ENCODE measurements around the gene AKAP13.
"Not testable (repeated sequence)": the region's sequence is repeated elsewhere in the genome, so short reads cannot be mapped to it uniquely, and the experiment has no call there.

- TF ChIP-seq SP4 (CRISPR knock-in tag; IDR thresholded peaks at IDR 0.05); ZNF670 (CRISPR knock-in tag; IDR thresholded peaks at IDR 0.05; ENCODE audit: borderline replicate concordance); ELF4 (CRISPR knock-in tag; IDR thresholded peaks at IDR 0.05; ENCODE audit: borderline replicate concordance); BCLAF1 (IDR thresholded peaks at IDR 0.05); BRF2 (CRISPR knock-in tag; IDR thresholded peaks at IDR 0.05); ETS1 (CRISPR knock-in tag; IDR thresholded peaks at IDR 0.05); ZNF576 (CRISPR knock-in tag; IDR thresholded peaks at IDR 0.05); KDM1A (CRISPR knock-in tag; IDR thresholded peaks at IDR 0.05); PAF1 (CRISPR knock-in tag; IDR thresholded peaks at IDR 0.05); PRPF4 (IDR thresholded peaks at IDR 0.05; ENCODE audit: low read depth, low read length, poor library complexity, severe bottlenecking); ATF3 (CRISPR knock-in tag; IDR thresholded peaks at IDR 0.05); MAFG (CRISPR knock-in tag; IDR thresholded peaks at IDR 0.05); PHF8 (CRISPR knock-in tag; IDR thresholded peaks at IDR 0.05): not testable (repeated sequence)
Observed at GRCh38 chr15:85535533-85536330, 155.3 kb downstream of the AKAP13 start.
